GM19025 (cell line): ENCODE results near the gene ZNF674.
"Not testable (repeated sequence)": the region's sequence is repeated elsewhere in the genome, so short reads cannot be mapped to it uniquely, and the experiment has no call there.

Source experiments
- ATAC-seq: cut with Tn5 transposase; IDR thresholded peaks from one replicate; pipeline ENCODE4 v1.9.1; 2021; ENCODE audit warnings: mild to moderate bottlenecking, low read depth, moderate library complexity; ENCODE audit not compliant: unreplicated experiment

ZNF674 gene

GRCh38 chrX:46571423-46572339, 26.5 kb upstream of the ZNF674 start:
- ATAC-seq = no peak

- no peak for ATAC-seq
Observed at GRCh38 chrX:46569621-46570020, 24.4 kb upstream of the ZNF674 start.

GRCh38 chrX:46567388-46567787, 22.2 kb upstream of the ZNF674 start:
- no peak for ATAC-seq

- ATAC-seq = peak; percentile 97
Observed at GRCh38 chrX:46561824-46562657, 16.8 kb upstream of the ZNF674 start.

GRCh38 chrX:46559062-46559461, 13.8 kb upstream of the ZNF674 start:
- ATAC-seq = no peak

GRCh38 chrX:46554942-46555341, 9.7 kb upstream of the ZNF674 start:
- ATAC-seq = no peak

- ATAC-seq = no peak
Observed at GRCh38 chrX:46553935-46554334, 8.7 kb upstream of the ZNF674 start.

- ATAC-seq = no peak
Observed at GRCh38 chrX:46551494-46552128, 6.4 kb upstream of the ZNF674 start.

- no peak for ATAC-seq
Observed at GRCh38 chrX:46549914-46550313, 4.7 kb upstream of the ZNF674 start.

- ATAC-seq = no peak
Observed at GRCh38 chrX:46547857-46548256, 2.6 kb upstream of the ZNF674 start.

- not testable (repeated sequence) for ATAC-seq
Observed at GRCh38 chrX:46544527-46544926, 694 bp downstream of the ZNF674 start.

GRCh38 chrX:46543441-46543840, 1.8 kb downstream of the ZNF674 start:
- ATAC-seq = no peak

GRCh38 chrX:46531442-46531841, 13.8 kb downstream of the ZNF674 start:
- ATAC-seq = no peak

- not testable (repeated sequence) for ATAC-seq
Observed at GRCh38 chrX:46530404-46530908, 14.8 kb downstream of the ZNF674 start.

- not testable (repeated sequence) for ATAC-seq
Observed at GRCh38 chrX:46529740-46530403, 15.3 kb downstream of the ZNF674 start.

- not testable (repeated sequence) for ATAC-seq
Observed at GRCh38 chrX:46528640-46529039, 16.6 kb downstream of the ZNF674 start.

- no peak for ATAC-seq
Observed at GRCh38 chrX:46506076-46506475, 39.1 kb downstream of the ZNF674 start.

GRCh38 chrX:46502848-46503247, 42.4 kb downstream of the ZNF674 start:
- no peak for ATAC-seq

GRCh38 chrX:46500054-46500453, 45.2 kb downstream of the ZNF674 start:
- ATAC-seq = no peak

GRCh38 chrX:46488712-46489111, 56.5 kb downstream of the ZNF674 start:
- no peak for ATAC-seq
